Tibial nerve (tissue), 3 donors: Measurements from ENCODE around the gene TFEB.

Experiments used
- POLR2A ChIP-seq, 2 donors: fragments of 450-650 bp; IDR thresholded peaks; one replicate each; pipeline ENCODE4 v1.6.1; 2017; ENCODE audit warnings: antibody characterized with exemption in 2 of 2, mild to moderate bottlenecking in 2 of 2, moderate library complexity in 2 of 2
- TF ChIP-seq, protein P1 (sequence below), 5 experiments: fragments of 200-600 bp in 3 of 5; fragments of 450-650 bp in 2 of 5; sonication (generic) in 3 of 5; IDR thresholded peaks; one replicate each; pipeline ENCODE4 v1.5.1; 2016 to 2019; ENCODE audit warnings: antibody characterized with exemption in 5 of 5, mild to moderate bottlenecking in 3 of 5, moderate library complexity in 2 of 5

DNA sequence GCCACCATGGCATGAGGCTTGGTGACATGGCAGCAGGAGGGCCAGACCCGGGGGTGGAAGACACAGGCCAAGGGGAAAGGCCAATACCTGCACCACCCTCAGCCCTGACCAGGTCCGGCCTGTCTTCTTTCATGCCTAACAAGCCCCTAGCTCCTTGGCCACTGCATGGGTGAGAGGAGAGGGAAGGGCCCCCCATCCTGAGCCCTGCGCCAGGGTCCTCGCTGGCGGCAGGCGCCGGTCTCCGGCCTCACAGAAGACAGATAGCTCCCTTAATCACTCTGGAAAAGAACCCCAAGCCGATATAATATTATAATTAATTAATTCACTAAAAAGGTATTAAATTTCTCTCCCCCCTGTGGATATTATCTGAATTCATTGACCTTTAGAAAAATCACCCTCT is 55.7 kb downstream of the TFEB start:
- TF ChIP-seq, protein P1, sequence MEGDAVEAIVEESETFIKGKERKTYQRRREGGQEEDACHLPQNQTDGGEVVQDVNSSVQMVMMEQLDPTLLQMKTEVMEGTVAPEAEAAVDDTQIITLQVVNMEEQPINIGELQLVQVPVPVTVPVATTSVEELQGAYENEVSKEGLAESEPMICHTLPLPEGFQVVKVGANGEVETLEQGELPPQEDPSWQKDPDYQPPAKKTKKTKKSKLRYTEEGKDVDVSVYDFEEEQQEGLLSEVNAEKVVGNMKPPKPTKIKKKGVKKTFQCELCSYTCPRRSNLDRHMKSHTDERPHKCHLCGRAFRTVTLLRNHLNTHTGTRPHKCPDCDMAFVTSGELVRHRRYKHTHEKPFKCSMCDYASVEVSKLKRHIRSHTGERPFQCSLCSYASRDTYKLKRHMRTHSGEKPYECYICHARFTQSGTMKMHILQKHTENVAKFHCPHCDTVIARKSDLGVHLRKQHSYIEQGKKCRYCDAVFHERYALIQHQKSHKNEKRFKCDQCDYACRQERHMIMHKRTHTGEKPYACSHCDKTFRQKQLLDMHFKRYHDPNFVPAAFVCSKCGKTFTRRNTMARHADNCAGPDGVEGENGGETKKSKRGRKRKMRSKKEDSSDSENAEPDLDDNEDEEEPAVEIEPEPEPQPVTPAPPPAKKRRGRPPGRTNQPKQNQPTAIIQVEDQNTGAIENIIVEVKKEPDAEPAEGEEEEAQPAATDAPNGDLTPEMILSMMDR (IDR thresholded peaks at IDR 0.05), result no peak
- no peak for TF ChIP-seq POLR2A (IDR thresholded peaks at IDR 0.05)
